Urothelium cell line (cell line): ENCODE results near the gene NIPA2.

Experiments
- DNase-seq: peaks from one replicate; pipeline ENCODE4 v3.0.0; 2011; ENCODE audit warnings: low spot score, mixed read lengths
- FAIRE-seq: peaks from 2 replicates; lab custom pipeline; 2011; peaks lifted over from hg19 to GRCh38; lab: Jason Lieb, UNC

Gene NIPA2

GRCh38 chr15:22895465-22896190, 57.2 kb downstream of the NIPA2 start:
- DNase-seq (peak; percentile 26), FAIRE-seq (no peak)

GRCh38 chr15:22902046-22902445, 63.6 kb downstream of the NIPA2 start:
- FAIRE-seq (no peak), DNase-seq (no peak)

- no peak for FAIRE-seq
- DNase-seq = no peak
Observed at GRCh38 chr15:22902578-22902977, 64.1 kb downstream of the NIPA2 start.

GRCh38 chr15:22902981-22903380, 64.5 kb downstream of the NIPA2 start:
- FAIRE-seq (no peak), DNase-seq (no peak)

DNA sequence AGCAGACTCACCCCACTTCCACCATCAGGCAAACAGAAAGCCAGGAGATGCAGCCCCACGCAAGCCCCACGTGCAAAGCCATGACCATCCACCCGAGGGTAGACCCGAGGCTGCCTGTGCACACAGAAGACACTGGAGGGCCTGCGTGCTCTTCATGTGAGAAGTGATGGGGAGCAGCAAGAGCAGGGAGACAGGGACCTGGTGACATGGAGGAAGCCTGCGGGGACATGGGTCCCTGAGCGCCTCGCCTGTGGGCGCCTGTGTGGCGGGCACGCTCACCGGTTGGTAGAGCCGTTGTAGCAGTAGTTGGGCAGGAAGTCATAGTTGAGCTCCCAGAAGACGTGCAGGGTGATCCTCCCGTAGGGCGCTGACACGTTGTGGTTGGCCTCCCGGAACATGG, 65.0 kb downstream of the NIPA2 start:
- DNase-seq (no peak), FAIRE-seq (no peak)

GRCh38 chr15:22903961-22904534, 65.6 kb downstream of the NIPA2 start:
- FAIRE-seq (no peak), DNase-seq (no peak)

DNA sequence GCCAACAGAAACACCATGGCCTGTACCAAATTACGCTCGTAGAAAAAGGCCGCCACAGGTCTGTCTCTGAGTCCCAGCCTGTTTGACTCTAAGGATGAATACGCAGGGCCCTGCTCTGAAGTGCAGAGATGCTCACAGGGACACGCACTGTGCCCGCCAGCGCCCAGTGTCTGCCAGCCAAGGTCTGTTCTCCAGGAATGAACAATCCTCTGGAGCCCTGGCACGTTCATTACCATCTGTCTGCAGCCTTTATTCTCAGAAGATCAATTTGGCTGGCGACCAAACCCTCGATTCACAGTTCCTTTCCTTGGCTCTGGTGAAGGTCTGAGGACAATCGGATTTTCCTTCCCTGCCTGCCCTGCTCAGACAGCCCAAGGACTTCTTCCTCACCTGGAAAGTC, 66.3 kb downstream of the NIPA2 start:
- FAIRE-seq = no peak
- DNase-seq = no peak

- DNase-seq = no peak
- no peak for FAIRE-seq
Observed at GRCh38 chr15:22907161-22907950, 68.9 kb downstream of the NIPA2 start.

GRCh38 chr15:22908830-22909229, 70.4 kb downstream of the NIPA2 start:
- FAIRE-seq (no peak), DNase-seq (no peak)

DNA sequence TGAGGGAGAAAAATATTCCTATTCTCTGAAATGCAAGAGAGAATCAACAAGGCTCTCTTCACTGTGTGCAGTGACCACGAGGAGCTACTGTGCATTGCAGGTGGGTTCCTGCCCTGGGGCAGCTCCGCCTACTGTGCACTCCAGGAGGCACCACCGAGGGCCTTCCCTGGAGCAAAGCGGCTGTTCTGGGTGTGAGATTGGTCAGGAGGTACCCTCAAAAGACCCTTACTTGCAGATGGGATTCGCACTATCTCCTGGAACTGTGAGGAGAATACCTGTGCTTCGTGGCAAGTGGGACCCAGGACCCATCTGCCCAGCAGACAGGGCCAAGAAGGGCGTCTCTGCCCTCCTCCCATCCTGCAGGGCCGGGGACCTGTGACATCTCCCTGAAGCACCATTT, 72.8 kb downstream of the NIPA2 start:
- FAIRE-seq (no peak), DNase-seq (no peak)

DNA sequence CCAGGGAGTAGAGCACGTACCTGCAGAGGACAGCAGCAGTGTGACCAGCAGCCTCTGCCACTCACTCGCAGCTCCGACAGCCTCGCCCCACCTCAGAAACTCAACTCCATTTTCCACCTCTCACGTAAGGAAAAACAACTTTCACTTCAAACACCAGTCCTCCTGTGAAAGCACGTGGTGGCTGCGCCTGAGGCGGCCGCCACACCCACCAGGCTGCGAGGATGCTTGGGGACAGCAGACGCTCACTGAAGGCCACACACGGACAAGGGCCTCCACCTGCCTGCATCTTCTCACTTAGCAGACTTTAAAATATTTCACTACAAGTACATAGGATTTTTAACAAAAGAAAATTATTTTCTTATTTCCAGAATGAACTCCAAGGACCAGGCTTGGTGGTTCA, 73.8 kb downstream of the NIPA2 start:
- DNase-seq = no peak
- no peak for FAIRE-seq

- no peak for FAIRE-seq
Observed at GRCh38 chr15:22913646-22914380, 75.3 kb downstream of the NIPA2 start.

DNA sequence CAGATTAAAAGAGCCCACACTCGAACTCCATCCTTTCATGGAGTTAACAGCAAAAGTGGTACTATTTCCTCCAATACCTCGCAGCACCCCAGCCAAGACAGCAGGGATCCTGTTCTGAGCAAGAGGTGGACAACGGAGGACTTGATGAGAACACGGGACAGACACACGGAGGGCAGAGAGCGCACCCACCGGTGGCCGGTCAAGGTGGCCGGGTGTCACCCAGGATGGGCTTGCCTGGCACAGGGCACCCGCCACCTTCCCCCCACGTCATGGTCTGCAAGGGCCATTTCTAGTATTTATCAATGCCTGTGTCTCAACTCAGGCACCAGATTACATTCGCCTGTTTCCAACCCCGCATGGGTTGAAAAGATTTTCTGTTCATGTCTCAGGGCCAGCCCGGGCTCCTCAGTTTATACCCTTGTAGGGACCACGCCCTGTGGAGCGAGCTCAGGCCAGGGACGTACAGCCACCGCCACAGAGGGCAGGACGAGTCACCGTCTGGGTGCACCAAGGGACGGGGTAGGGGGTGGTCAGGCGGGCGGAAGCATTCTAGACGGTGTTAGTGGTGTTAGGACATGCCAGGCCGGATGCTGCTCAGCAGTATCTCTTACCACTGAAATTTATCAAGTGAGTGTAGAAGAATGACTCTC, 77.5 kb downstream of the NIPA2 start:
- no peak for FAIRE-seq
- no peak for DNase-seq

More at GRCh38 chr15:22913646-22914380, 75.3 kb downstream of the NIPA2 start:
- no peak for DNase-seq

GRCh38 chr15:22916606-22917350, 78.3 kb downstream of the NIPA2 start:
- DNase-seq = no peak
- no peak for FAIRE-seq

DNA sequence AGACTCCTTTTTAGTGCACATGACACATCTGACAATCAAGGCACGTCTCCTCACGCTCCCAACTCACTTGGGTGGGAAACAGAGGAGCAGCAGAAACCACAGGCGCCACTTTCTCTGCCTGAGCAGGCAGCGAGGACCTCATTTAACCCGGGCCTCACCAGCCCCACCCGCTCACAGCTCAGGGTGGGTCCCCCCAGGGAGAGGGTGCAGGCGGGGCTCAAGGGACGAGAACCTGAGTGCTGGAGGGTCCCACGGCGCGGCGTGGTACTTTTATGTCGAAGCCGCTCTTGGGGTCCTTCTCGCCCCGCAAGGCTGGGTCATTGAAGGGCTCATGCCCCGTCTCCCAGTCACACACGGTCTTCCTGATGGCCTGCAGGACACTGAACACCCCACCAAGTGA, 79.1 kb downstream of the NIPA2 start:
- FAIRE-seq (no peak), DNase-seq (no peak)
